Astrocyte of the cerebellum (primary cell): ENCODE data around the gene GHR.

Experiments
- DNase-seq: peaks from one replicate; pipeline ENCODE4 v3.0.0-alpha.2; 2011; ENCODE audit warnings: low read depth
- H3K4me3 ChIP-seq: 2 replicates; pipeline ENCODE4 v1.5.1; 2011; ENCODE audit warnings: mild to moderate bottlenecking, low read depth, low read length, moderate library complexity
- CTCF ChIP-seq: IDR thresholded peaks from 2 replicates; pipeline ENCODE4 v1.5.1; 2012; ENCODE audit warnings: low read length, low read depth, moderate library complexity, mild to moderate bottlenecking; ENCODE audit errors: missing control alignments
- in situ Hi-C: cut with HindIII; loops from 2 replicates; pipeline ENCODE4 v1.10.0; 2017; ENCODE audit warnings: low sequenced_read_pairs

Gene GHR

DNA sequence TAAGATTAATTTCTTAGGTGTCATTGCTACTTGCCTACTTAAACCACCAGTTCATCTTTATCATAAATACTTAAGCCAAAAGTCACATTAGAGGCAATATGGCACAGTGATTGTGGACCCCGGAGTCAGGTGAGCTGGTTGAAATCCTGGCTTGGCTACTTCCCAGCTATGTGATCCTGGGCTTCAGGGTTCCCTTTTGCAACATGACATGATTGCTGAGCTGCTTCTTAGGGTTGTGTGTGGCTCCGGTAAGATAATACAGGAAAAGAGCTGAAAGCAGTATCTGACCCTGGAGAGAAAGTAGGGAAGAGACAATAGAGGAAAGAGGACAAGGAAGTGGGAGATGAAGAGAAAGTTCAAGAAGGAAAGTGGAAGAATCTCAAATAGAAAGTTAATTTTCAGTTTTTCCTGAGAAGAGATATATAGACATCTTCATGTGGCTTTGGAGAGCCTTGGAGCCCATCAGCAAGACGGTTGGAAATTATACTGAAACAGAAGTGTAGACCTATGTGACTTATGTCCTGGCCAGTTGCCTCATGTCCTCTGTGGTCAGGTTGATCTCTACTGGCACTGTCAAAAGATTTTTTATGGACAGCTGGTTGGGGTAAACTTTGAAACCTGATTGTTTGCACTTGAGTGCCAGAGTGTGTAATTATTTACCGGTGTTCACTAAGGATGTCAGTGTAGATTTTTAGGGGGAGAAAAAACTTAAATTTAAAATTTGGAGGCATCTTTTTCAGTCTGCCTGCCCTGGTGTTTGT is 93.2 kb downstream of the GHR start:
- in situ Hi-C loops = no loop called here
- TF ChIP-seq CTCF = no peak
- no peak for DNase-seq
- no peak overlapping the region for H3K4me3 ChIP-seq

GRCh38 chr5:42517164-42517563 is 93.9 kb downstream of the GHR start:
- no peak for TF ChIP-seq CTCF
- no peak overlapping the region for H3K4me3 ChIP-seq
- no peak for DNase-seq
- in situ Hi-C loops = no loop called here

GRCh38 chr5:42518595-42519221 is 95.5 kb downstream of the GHR start:
- no peak for TF ChIP-seq CTCF
- in situ Hi-C loops = no loop called here
- H3K4me3 ChIP-seq = no peak overlapping the region
- no peak for DNase-seq

- no peak for DNase-seq
- TF ChIP-seq CTCF = no peak
- no peak overlapping the region for H3K4me3 ChIP-seq
- in situ Hi-C loops = no loop called here
These were observed 97.0 kb downstream of the GHR start for GRCh38 chr5:42520203-42520602.

DNA sequence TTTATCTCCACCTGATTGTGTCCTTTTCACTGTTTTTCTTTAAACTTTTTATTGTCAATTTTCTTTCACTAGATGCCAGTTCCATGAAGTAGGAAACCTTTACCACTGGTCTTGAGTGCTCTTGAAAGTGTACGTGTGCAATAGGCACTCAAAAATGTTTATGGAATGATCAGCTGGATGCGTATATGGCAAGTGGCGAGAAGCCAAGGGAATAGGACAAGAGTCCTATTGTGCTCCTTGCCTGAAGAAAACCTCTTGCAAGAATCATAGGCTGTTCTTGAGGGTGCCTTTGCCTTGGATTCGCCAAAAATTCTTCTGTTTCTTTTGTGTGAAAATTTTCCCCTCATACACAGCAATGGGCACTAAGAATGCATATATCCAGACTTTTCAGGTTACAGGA is 97.7 kb downstream of the GHR start:
- no peak for DNase-seq
- in situ Hi-C loops = no loop called here
- TF ChIP-seq CTCF = no peak
- H3K4me3 ChIP-seq = no peak overlapping the region

GRCh38 chr5:42521406-42521805 is 98.2 kb downstream of the GHR start:
- DNase-seq = no peak
- in situ Hi-C loops = no loop called here
- H3K4me3 ChIP-seq = no peak overlapping the region
- no peak for TF ChIP-seq CTCF
